Ascending aorta (tissue), 2 donors: Measurements from ENCODE around the gene NLK. TPM values are rescaled to one million over a fixed set of nuclear protein-coding genes. Genes with fewer than 3 reads are reported as not detected.
"Not testable (repeated sequence)": the region's sequence is repeated elsewhere in the genome, so short reads cannot be mapped to it uniquely, and the experiment has no call there.

Source experiments
- DNase-seq, 2 donors: peaks; one replicate each; pipeline ENCODE4 v3.0.0-alpha.2; 2019; ENCODE audit warnings: low spot score in 2 of 2
- H3K27ac ChIP-seq, 2 donors: fragments of 200-600 bp; sonication (generic); one replicate each; pipeline ENCODE4 v1.5.1; 2016 to 2017; ENCODE audit warnings: mild to moderate bottlenecking in 1 of 2
- H3K27me3 ChIP-seq: fragments of 200-600 bp; sonication (generic); one replicate; pipeline ENCODE4 v1.5.1; 2017
- H3K36me3 ChIP-seq, 2 donors: fragments of 200-600 bp; sonication (generic); one replicate each; pipeline ENCODE4 v1.5.1; 2016
- H3K4me1 ChIP-seq, 2 donors: fragments of 200-600 bp; sonication (generic); one replicate each; pipeline ENCODE4 v1.5.1; 2016 to 2017; ENCODE audit warnings: mild to moderate bottlenecking in 1 of 2
- H3K4me3 ChIP-seq, 2 donors: fragments of 200-600 bp; sonication (generic); one replicate each; pipeline ENCODE4 v1.5.1; 2016 to 2017; ENCODE audit warnings: mild to moderate bottlenecking in 1 of 2
- H3K9me3 ChIP-seq, 2 donors: fragments of 200-600 bp; sonication (generic); one replicate each; pipeline ENCODE4 v1.5.1; 2016
- intact Hi-C: fragments of 100-400 bp; cut with DNase I; formaldehyde crosslinking; loops from one replicate; pipeline ENCODE4 v1.15.1; 2023
- total RNA-seq: library from RNA; depleted of rRNA; stranded (reverse); fragments of >200 nt; gene quantifications from one replicate; pipeline ENCODE4 v1.1.0, GENCODE V29; 2016
- TF ChIP-seq, protein P1 (sequence below), 3 experiments: fragments of 200-600 bp in 2 of 3; fragments of 450-650 bp in 1 of 3; sonication (generic) in 2 of 3; IDR thresholded peaks; one replicate each; pipeline ENCODE4 v1.5.1; 2016 to 2019; ENCODE audit warnings: antibody characterized with exemption in 3 of 3, mild to moderate bottlenecking in 1 of 3, moderate library complexity in 1 of 3

The NLK gene
- total RNA-seq, 1 donor from 2014 or later: 37.8 TPM

DNA sequence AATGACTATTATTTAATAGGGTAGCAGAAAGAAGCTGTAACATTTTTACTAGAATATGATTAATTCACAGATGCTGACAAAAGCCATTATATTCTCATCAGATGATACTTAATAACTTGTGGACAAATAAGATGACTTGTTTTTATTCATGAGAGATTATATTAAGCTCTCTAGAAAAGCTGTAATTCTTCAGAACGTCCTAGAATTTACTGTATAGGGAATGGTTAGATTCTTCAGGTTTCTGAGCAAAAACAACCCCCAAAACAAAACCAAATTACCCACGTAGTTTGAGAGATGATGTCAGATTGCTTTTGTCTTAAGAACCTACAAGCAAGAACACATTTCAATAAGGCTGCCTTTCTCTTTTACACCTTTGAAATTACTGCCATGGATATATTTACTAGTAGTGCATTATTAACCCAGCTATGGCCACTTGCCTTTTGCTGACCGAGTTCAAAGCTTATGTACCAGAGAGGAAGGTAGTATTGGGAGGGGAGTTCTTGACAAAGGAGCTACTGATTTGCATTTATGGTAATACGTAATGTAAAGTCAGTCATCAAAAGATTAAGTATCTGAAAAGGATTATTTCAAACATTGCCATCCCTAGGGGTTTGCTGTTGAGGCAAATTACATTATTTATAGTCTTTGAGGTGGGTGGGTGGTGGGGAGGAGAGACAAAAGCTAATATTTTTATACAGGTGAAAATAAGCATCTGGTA, 51.7 kb downstream of the NLK start:
- Histone ChIP-seq H3K36me3 (no peaks in the 10 kb centered on the region), H3K27me3 (no peaks in the 10 kb centered on the region), H3K4me1 (no peaks in the 10 kb centered on the region), H3K4me3 (no peak overlapping the region), H3K9me3 (peaks cover 0 to 5% of the 10 kb centered on the region in 2 donors), H3K27ac (no peak overlapping the region)
- intact Hi-C loops: no loop called here
- no peak for DNase-seq
- TF ChIP-seq, protein P1, sequence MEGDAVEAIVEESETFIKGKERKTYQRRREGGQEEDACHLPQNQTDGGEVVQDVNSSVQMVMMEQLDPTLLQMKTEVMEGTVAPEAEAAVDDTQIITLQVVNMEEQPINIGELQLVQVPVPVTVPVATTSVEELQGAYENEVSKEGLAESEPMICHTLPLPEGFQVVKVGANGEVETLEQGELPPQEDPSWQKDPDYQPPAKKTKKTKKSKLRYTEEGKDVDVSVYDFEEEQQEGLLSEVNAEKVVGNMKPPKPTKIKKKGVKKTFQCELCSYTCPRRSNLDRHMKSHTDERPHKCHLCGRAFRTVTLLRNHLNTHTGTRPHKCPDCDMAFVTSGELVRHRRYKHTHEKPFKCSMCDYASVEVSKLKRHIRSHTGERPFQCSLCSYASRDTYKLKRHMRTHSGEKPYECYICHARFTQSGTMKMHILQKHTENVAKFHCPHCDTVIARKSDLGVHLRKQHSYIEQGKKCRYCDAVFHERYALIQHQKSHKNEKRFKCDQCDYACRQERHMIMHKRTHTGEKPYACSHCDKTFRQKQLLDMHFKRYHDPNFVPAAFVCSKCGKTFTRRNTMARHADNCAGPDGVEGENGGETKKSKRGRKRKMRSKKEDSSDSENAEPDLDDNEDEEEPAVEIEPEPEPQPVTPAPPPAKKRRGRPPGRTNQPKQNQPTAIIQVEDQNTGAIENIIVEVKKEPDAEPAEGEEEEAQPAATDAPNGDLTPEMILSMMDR (IDR thresholded peaks at IDR 0.05): no peak

DNA sequence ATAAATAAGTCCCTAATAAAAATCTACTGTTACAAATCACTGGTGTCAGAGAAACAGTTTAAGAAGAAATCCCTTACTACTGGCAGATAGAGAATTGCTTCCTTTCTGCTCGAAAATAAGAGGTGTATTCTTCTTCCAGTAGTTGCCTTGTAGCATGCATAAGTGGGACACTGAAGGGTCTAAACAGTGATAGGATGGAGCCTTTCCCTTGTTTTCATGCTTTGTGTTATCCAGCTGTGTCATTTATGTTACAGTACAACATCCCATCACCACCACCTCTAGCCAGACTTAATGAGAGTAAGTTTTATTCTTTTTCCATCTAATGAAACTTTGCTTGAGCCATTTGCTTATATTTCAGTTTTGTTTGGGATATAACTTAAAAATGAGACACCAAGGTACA, 54.3 kb downstream of the NLK start:
- Histone ChIP-seq H3K27me3 (no peaks in the 10 kb centered on the region), H3K36me3 (no peaks in the 10 kb centered on the region), H3K4me1 (no peaks in the 10 kb centered on the region), H3K4me3 (no peak overlapping the region), H3K9me3 (no peaks in the 10 kb centered on the region), H3K27ac (no peak overlapping the region)
- intact Hi-C loops: no loop called here
- DNase-seq: no peak
- TF ChIP-seq, protein P1 (IDR thresholded peaks at IDR 0.05): no peak

DNA sequence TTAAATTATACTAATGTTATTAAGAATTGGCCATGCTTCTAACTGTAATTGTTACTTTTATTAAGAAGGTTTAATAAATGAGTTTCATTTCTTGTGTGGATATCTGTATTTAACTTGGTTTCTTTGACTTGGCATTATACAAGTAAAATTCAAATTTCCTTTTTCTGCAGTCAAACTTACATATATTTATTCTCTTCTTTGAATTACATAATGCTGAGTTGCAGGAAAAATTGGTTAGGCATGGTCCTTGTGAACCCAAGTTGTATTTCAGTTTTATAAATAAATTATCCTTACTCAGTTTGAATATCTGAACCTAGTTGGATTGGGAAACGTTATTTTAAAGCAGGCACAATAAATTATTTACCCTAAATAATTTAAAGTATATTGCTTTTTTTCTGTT, 54.8 kb downstream of the NLK start:
- Histone ChIP-seq H3K36me3 (no peaks in the 10 kb centered on the region), H3K27me3 (no peaks in the 10 kb centered on the region), H3K4me3 (no peak overlapping the region), H3K4me1 (no peaks in the 10 kb centered on the region), H3K9me3 (no peaks in the 10 kb centered on the region), H3K27ac (no peak overlapping the region)
- TF ChIP-seq, protein P1 (IDR thresholded peaks at IDR 0.05): no peak
- intact Hi-C loops: no loop called here
- DNase-seq: no peak

DNA sequence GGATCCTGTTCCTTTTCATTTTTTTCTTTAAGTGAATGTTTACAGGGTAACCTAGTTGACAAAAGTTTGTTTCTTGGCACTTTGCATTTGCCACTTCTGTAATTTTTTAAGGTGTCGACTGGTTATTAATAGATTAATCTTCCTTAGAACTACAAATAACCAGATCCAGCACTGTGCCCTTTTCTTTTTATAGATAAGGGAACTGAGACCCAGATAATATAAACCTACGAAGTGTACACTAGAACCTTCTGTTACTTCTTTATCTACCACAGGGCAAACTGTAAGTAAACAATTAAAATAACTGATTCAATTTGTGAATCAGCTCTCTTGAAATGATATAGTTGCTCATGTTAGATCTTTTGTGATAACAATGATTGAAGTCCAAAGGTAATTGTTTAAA, 55.4 kb downstream of the NLK start:
- Histone ChIP-seq H3K27ac (no peak overlapping the region), H3K4me3 (no peak overlapping the region), H3K4me1 (no peaks in the 10 kb centered on the region), H3K36me3 (no peaks in the 10 kb centered on the region), H3K27me3 (no peaks in the 10 kb centered on the region), H3K9me3 (no peaks in the 10 kb centered on the region)
- intact Hi-C loops: no loop called here
- no peak for DNase-seq
- TF ChIP-seq, protein P1 (IDR thresholded peaks at IDR 0.05): no peak

DNA sequence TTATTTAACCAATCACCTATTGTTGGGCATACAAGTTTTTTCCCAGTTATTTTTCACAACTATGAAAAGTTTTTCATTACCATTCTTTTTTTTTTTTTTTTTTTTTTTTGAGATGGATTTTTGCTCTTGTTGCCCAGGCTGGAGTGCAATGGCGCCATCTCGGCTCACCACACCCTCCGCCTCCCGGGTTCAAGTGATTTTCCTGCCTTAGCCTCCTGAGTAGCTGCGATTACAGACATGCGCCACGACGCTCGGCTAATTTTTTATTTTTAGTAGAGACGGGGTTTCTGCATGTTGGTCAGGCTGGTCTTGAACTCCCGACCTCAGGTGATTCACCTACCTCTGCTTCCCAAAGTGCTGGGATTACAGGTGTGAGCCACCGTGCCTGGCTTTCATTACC, 56.1 kb downstream of the NLK start:
- H3K27me3 ChIP-seq, DNase-seq, intact Hi-C loops, H3K27ac ChIP-seq, H3K36me3 ChIP-seq, H3K4me1 ChIP-seq, H3K4me3 ChIP-seq, H3K9me3 ChIP-seq: not testable (repeated sequence)

DNA sequence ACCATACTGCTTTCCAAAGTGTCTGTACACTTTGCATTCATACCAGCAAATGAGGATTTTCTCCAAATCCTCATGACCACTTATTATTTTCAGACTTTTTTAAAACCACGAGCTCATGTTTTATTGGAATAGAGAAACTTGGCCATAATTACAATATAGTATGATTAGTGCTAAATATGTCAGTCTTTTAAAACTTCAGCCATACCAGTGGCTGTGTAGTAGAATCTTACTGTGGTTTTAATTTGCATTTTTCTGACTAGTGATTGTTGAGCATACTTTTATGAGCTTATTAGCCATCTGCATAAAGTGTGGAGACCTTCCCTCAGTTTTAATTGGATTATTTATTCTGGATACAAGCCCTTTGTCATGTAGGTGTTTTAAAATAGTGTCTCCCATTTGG, 57.8 kb downstream of the NLK start:
- Histone ChIP-seq H3K27ac (no peak overlapping the region), H3K27me3 (no peaks in the 10 kb centered on the region), H3K9me3 (no peaks in the 10 kb centered on the region), H3K4me3 (no peak overlapping the region), H3K36me3 (no peaks in the 10 kb centered on the region), H3K4me1 (no peaks in the 10 kb centered on the region)
- intact Hi-C loops: no loop called here
- TF ChIP-seq, protein P1 (IDR thresholded peaks at IDR 0.05): no peak
- no peak for DNase-seq
